ENCODE measurements around the gene GAL3ST1. TPM values are rescaled to one million over a fixed set of nuclear protein-coding genes. Genes with fewer than 3 reads are reported as not detected.
"Not testable (repeated sequence)": the region's sequence is repeated elsewhere in the genome, so short reads cannot be mapped to it uniquely, and the experiment has no call there.

The GAL3ST1 gene
- total and polyA plus RNA-seq, 3 donors from 2014 or later = 4.2 to 18.5 (median 11.3) TPM

DNA sequence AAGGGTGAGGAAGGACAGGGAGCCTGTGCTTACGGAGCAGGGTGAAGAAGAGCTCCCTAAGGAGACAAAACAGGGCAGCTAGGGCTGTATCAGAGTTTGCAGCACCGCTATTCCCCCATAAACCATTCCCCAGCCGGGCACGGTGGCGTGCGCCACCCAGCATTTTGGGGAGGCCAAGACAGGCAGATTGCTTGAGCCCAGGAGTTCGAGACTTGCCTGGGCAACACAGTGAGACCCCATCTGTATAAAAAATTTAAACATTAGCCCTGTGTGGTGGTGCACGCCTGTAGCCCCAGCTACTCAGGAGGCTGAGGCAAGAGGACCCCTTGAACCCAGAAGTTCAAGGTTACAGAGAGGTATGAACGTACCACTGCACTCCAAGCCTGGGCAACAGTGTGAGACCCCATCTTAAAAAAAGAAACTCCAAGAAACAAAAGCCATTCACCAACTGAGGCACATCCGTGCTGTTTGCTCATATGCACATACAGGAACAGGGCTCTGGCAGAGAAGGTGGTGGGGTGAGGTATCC lies 4.7 kb downstream of the GAL3ST1 start:
- Histone ChIP-seq H3K27me3 (no peaks in the 10 kb centered on the region), H3K36me3 (ENCODE audit: low read depth, missing control alignments) (no peaks in the 10 kb centered on the region), H3K4me1 (peaks cover 6% of the 10 kb centered on the region), H3K9me3 (no peaks in the 10 kb centered on the region), H3K27ac (no peak overlapping the region), H3K4me3 (no peak overlapping the region)
- DNase-seq = no peak
- WGBS, 2 donors = 90 to 96% methylated on average over 8 to 10 of the region's 10 CpGs
- intact Hi-C loops (cut with DNase I; ENCODE audit: low total_unique reads) = no loop called here
- no peak for TF ChIP-seq POLR2A (IDR thresholded peaks at IDR 0.05)
- TF ChIP-seq, protein P1, sequence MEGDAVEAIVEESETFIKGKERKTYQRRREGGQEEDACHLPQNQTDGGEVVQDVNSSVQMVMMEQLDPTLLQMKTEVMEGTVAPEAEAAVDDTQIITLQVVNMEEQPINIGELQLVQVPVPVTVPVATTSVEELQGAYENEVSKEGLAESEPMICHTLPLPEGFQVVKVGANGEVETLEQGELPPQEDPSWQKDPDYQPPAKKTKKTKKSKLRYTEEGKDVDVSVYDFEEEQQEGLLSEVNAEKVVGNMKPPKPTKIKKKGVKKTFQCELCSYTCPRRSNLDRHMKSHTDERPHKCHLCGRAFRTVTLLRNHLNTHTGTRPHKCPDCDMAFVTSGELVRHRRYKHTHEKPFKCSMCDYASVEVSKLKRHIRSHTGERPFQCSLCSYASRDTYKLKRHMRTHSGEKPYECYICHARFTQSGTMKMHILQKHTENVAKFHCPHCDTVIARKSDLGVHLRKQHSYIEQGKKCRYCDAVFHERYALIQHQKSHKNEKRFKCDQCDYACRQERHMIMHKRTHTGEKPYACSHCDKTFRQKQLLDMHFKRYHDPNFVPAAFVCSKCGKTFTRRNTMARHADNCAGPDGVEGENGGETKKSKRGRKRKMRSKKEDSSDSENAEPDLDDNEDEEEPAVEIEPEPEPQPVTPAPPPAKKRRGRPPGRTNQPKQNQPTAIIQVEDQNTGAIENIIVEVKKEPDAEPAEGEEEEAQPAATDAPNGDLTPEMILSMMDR (IDR thresholded peaks at IDR 0.05) = no peak

DNA sequence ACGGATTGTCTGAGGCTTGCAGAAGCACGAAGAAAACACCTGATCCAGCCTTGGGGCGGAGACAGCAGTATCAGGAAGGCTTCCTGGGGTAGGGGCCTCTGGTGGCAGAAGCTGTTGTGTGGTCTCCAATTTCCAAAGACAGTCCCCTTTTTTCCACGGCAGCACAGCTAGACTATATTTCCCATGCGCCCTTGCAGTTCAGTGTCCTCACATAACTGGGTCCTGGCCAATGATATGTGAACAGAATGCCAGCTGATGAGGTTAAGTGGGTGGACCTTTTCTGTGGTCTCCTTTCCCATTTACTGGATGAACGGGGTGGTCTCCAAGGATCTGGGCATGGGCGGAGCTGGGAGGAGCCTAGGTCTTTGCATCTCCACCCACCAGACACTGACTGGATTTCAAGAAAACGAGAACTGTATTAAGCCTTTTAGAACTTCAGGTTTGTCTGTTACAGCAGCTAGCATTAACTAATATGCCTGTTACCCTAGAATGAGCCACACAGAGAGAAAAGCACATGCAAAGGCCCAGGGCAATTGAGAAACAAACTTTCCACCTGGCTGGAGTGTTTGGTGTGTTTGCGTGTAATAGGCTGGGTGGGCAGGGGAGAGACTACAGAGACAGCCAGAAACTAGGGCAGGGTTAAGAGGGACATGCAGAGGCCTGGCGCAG lies 6.2 kb downstream of the GAL3ST1 start:
- no peak overlapping the region for H3K27ac ChIP-seq
- peaks cover 5% of the 10 kb centered on the region for H3K4me1 ChIP-seq
- no peaks in the 10 kb centered on the region for H3K27me3 ChIP-seq
- no peaks in the 10 kb centered on the region for H3K36me3 ChIP-seq (ENCODE audit: low read depth, missing control alignments)
- no peaks in the 10 kb centered on the region for H3K9me3 ChIP-seq
- no peak for DNase-seq
- WGBS, 2 donors = 75 to 77% methylated on average over 10 of the region's 10 CpGs
- no peak overlapping the region for H3K4me3 ChIP-seq
- no peak for TF ChIP-seq POLR2A (IDR thresholded peaks at IDR 0.05)
- TF ChIP-seq, protein P1 (IDR thresholded peaks at IDR 0.05) = no peak
- intact Hi-C loops (cut with DNase I; ENCODE audit: low total_unique reads) = no loop called here

DNA sequence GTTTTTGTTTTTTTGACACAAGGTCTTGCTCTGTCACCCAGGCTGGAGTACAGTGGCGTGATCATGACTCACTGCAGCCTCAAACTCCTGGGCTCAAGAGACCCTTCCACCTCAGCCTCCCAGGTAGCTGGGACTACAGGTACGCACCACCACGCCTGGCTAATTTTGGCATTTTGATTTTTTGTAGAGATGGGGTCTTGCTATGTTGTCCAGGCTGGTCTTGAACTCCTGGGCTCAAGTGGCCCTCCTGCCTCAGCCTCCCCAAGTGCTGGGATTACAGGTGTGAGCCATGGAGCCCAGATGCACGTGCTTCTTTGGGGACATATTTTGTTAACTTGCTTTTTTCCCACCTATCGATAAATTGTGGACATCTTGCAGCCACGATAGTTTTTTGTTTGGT lies 7.2 kb downstream of the GAL3ST1 start:
- WGBS, 2 donors = 96 to 97% methylated on average over 6 of the region's 6 CpGs
- intact Hi-C loops (cut with DNase I; ENCODE audit: low total_unique reads) = not testable (repeated sequence)

DNA sequence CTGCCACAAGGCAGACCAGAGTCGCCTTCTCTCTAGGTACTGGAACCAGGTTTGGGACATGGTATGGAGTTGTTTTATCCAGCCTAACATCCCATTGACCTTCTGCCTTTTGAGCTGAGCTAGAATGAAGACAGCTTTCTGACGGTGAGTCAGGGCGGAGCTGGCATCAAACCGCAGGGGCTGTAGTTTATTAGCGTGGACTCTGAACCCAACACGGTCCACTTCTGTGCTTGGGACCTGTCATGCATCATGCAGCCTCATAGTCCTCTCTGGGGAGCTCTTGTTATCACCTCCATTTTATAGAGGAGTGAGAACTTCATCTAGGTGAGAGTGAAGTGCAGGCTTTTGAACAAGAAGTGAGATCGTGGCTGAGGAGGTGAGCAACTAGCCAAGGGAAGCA lies 8.3 kb downstream of the GAL3ST1 start:
- H3K4me1 ChIP-seq = no peaks in the 10 kb centered on the region
- H3K4me3 ChIP-seq = no peak overlapping the region
- no peak for DNase-seq
- TF ChIP-seq, protein P1 (IDR thresholded peaks at IDR 0.05) = no peak
- no peak for TF ChIP-seq POLR2A (IDR thresholded peaks at IDR 0.05)
- H3K27ac ChIP-seq = no peak overlapping the region
- H3K27me3 ChIP-seq = no peaks in the 10 kb centered on the region
- intact Hi-C loops (cut with DNase I; ENCODE audit: low total_unique reads) = no loop called here
- WGBS, 2 donors = 80 to 93% methylated on average over 7 of the region's 7 CpGs
- no peaks in the 10 kb centered on the region for H3K36me3 ChIP-seq (ENCODE audit: low read depth, missing control alignments)
- H3K9me3 ChIP-seq = no peaks in the 10 kb centered on the region

More for the DNA sequence above, 7.2 kb downstream of the GAL3ST1 start:
- not testable (repeated sequence) for H3K9me3 ChIP-seq; H3K27me3 ChIP-seq; DNase-seq; H3K36me3 ChIP-seq (ENCODE audit: low read depth, missing control alignments); H3K4me3 ChIP-seq; H3K4me1 ChIP-seq; H3K27ac ChIP-seq

DNA sequence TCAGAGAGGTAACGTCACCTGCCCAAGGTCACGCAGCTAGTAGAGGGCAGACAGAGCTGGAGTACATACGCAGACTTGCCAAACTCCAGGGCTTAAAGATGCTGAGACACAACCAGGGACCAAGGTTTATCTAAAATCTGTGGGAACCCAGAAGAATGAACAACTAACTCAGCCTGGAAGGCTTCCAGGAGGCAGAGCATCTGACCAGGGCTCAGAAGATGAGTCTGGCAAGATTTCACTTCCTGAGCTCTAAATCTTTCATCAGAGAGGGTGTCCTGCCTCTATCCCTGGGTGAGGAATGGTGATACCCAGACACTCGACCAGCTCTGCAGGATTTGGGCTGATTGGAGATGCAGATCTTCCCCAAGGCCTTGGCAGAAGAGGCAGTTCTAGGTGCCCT lies 9.1 kb downstream of the GAL3ST1 start:
- no peak for TF ChIP-seq POLR2A (IDR thresholded peaks at IDR 0.05)
- TF ChIP-seq, protein P1 (IDR thresholded peaks at IDR 0.05) = no peak
- Histone ChIP-seq H3K36me3 (ENCODE audit: low read depth, missing control alignments) (no peaks in the 10 kb centered on the region), H3K9me3 (no peaks in the 10 kb centered on the region), H3K4me3 (no peak overlapping the region), H3K4me1 (no peaks in the 10 kb centered on the region), H3K27me3 (no peaks in the 10 kb centered on the region), H3K27ac (no peak overlapping the region)
- intact Hi-C loops (cut with DNase I; ENCODE audit: low total_unique reads) = no loop called here
- 72 to 76% methylated on average over 4 of the region's 4 CpGs for WGBS, 2 donors
- no peak for DNase-seq
